ENCODE results near the gene UBN1. TPM values are rescaled to one million over a fixed set of nuclear protein-coding genes. Genes with fewer than 3 reads are reported as not detected.

Gene UBN1
- total RNA-seq, 3 donors from 2014 or later: 41.3 to 42.7 (median 41.6) TPM

DNA sequence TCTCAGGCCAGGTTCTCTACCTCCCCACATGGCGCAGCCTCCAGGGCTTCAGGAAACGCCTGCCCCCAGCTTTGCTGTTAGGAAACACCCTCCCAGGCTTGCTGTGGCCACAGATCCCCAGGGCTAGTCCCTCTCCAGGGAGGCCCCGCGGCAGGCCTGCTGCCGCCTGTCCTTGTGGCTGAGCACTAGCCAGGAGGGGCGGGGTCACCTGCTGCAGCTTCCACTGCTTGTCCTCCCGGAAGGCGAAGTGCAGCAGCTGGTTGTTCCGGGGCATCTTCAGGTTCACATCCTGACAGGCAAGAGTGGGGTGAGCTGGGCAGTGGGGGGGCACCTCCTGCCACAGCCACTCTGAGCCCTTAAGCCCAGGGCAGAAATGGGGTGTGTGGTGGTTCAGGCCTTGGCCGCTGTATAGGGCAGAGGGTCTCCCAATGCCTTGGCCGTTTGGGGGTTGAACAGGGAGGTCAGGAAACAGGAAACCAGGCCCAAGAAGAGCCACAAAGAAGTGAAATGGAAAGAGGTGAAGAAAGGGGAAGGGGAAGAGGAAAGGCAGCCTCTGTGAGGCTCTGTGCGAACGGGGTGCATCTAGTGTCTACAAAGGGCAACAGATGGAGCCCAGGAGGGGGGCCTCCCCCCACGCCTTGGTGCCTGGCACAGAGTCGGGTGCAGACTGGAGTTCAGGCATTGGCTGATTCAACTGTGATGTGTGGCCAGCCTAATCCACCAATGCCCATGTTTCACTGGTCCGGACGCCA is 46.8 kb upstream of the UBN1 start:
- H3K4me1 ChIP-seq (ENCODE audit: low read depth): peaks cover 33% of the 10 kb centered on the region
- DNase-seq (peak; percentile 85 to 89 (median 86)), ATAC-seq (peak; percentile 25)
- intact Hi-C loops (cut with DNase I, micrococcal nuclease): no loop called here
- TF ChIP-seq, protein P1, sequence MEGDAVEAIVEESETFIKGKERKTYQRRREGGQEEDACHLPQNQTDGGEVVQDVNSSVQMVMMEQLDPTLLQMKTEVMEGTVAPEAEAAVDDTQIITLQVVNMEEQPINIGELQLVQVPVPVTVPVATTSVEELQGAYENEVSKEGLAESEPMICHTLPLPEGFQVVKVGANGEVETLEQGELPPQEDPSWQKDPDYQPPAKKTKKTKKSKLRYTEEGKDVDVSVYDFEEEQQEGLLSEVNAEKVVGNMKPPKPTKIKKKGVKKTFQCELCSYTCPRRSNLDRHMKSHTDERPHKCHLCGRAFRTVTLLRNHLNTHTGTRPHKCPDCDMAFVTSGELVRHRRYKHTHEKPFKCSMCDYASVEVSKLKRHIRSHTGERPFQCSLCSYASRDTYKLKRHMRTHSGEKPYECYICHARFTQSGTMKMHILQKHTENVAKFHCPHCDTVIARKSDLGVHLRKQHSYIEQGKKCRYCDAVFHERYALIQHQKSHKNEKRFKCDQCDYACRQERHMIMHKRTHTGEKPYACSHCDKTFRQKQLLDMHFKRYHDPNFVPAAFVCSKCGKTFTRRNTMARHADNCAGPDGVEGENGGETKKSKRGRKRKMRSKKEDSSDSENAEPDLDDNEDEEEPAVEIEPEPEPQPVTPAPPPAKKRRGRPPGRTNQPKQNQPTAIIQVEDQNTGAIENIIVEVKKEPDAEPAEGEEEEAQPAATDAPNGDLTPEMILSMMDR (IDR thresholded peaks at IDR 0.05): no peak
- H3K9me3 ChIP-seq: no peaks in the 10 kb centered on the region
- H3K36me3 ChIP-seq (ENCODE audit: low read depth): no peaks in the 10 kb centered on the region
- H3K4me3 ChIP-seq: no peak overlapping the region

DNA sequence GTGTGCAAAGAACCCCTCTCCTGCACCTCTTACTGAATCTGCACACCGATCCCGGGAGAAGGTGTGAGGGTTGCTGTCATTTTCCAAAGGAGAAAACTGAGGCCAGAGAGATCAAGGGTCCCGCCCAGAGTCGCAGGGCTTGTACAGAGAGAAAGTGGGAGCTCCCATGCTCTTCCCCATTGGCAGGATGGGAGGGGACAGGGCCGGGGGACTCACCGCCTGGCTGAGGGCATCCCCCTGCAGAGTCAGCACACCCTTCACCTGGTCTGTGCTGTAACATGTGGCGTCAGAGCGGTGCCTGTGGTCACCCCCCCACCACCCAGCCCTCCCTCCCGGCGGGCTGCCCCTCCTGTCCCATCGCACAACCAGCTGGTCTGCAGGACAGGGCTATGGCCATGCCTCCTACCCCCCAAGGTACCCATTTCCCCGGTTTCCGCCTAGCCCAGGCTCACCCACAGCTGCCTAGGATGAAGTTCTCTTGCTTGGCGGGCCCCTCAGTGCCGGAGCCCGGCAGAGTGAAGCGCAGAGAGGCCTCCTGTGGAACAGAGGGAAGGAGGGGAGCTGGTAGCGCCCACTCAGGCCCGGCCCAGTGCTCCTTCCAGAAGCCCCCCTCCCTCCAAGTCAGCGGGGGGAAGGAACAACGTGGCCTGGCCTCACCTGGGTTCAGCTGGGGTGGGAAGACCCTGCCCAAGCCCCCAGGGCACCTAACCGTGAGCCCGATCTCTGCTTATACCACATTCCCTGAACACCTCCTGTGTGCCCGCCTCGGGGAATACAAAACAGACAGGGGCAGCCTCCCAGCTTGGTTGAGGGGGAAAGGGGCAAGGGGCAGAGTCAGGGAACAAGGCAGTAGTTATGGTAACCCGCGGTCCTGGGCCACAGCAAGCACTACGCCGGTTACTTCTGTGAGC is 46.0 kb upstream of the UBN1 start:
- intact Hi-C loops (cut with DNase I, micrococcal nuclease): no loop called here
- ATAC-seq (peak; percentile 0), DNase-seq (peak in 2 of 3 donors; percentile 18 to 59)
- Histone ChIP-seq H3K4me3 (no peak overlapping the region), H3K9me3 (no peaks in the 10 kb centered on the region), H3K36me3 (ENCODE audit: low read depth) (no peaks in the 10 kb centered on the region), H3K4me1 (ENCODE audit: low read depth) (peaks cover 33% of the 10 kb centered on the region)
- TF ChIP-seq, protein P1 (IDR thresholded peaks at IDR 0.05): no peak

DNA sequence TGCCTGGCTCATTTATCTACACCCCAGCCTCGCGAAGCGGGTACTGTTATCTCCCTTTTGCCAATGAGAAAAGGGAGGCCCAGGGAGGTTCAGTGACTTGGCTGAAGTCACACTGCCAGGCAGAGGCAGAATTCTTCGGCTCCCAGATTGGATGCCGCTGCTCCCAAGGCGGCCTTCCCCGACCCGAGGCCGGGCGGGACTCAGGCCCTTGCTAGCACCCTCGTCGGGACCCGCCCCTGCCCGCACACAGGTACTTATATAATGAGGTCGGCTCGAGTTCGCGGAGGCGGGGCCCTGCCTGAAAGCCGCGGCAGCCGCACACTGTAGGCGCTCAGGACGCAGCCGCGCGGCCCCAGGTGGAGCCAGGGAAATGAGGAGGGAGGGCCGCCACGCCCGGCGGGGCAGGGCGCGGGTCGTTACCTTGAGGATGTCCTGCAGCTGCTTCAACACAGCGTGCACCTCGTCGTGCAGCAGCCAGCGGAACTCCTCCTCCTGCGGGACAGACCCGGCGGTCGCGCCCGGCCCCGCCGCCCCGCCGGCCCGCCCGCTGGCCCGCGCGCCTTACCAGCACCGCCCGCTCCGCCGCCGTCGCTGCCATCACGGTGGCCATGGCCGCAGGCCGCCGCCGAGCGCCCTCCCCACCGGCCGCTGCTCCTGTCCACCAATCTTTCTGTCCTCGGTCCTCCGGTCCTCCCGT is 45.2 kb upstream of the UBN1 start, which contains the start of gene ROGDI:
Gene ROGDI, minus strand, starts transcription at position 672 of the 697 bp plus-strand sequence. Its CDS starts 62 bp downstream, at position 610.
- Histone ChIP-seq H3K4me3 (peak within 1 kb of the TSS; percentile 51), H3K9me3 (no peaks in the 10 kb centered on the region), H3K4me1 (ENCODE audit: low read depth) (peaks cover 27% of the 10 kb centered on the region), H3K36me3 (ENCODE audit: low read depth) (no peaks in the 10 kb centered on the region)
- TF ChIP-seq, protein P1 (IDR thresholded peaks at IDR 0.05): no peak
- ATAC-seq: peak; percentile 78
- intact Hi-C loops (cut with DNase I, micrococcal nuclease): no loop called here
- DNase-seq: peak; percentile 97 to 98 (median 97)

DNA sequence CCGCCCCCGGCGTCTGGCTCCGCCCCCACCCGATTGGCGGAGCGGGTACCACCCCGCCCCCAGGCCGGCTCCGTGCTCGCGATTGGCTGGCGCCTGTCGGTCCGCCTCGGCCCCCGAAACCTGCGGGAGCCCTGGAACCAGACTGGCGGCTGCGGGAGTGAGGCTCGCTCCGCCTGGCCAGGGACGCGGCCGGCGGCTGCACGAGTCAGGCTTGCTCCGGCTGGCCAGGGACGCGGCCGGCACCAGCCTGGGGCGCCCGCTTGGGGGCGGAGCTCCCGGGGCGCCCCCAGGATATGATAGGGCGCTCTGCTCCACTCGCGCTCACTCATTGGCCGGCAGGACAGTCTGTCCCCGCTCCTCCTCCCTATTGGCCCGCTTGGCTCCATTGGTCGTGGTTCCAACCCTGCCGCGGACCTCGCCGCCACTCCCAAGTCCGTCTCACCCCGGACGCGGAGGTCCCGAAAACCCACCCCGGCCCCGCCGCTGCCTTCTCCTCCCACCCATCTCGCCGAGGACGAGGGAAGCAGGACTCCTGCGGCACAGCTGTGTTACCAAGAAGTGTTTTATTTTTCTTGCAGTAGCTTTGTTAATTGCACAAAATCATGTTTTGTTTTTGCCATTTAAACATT is 44.5 kb upstream of the UBN1 start:
- peaks cover 25% of the 10 kb centered on the region for H3K4me1 ChIP-seq (ENCODE audit: low read depth)
- DNase-seq (peak; percentile 90 to 96 (median 95)), ATAC-seq (peak; percentile 85)
- TF ChIP-seq, protein P1 (IDR thresholded peaks at IDR 0.05): no peak
- intact Hi-C loops (cut with DNase I, micrococcal nuclease): no loop called here
- peak overlapping the region; percentile 51 for H3K4me3 ChIP-seq
- H3K9me3 ChIP-seq: no peaks in the 10 kb centered on the region
- no peaks in the 10 kb centered on the region for H3K36me3 ChIP-seq (ENCODE audit: low read depth)

DNA sequence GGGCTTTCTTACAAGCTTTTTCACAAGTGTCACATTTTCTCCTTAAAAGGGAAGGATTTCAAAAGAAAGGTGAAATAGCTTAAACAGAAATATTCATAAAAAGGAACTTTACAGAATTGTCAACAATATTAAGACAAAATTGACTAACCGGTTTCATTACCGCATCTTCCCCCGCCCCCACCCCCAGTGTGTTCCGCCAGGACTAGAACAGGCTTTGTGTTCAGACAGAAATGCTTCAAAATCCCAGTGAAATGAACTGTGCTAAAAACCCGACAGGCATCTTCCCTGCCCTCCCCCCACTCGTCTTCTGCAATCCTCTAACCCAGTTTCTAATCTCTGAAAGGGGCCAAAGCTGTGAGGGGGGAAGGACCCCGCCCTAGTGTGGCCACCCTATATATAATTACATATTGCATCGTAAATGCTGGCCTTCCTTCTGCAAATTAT is 43.9 kb upstream of the UBN1 start:
- peaks cover 25% of the 10 kb centered on the region for H3K4me1 ChIP-seq (ENCODE audit: low read depth)
- no peaks in the 10 kb centered on the region for H3K36me3 ChIP-seq (ENCODE audit: low read depth)

More for the DNA sequence above, 43.9 kb upstream of the UBN1 start:
- no peak for ATAC-seq
- TF ChIP-seq, protein P1 (IDR thresholded peaks at IDR 0.05): no peak
- intact Hi-C loops (cut with DNase I, micrococcal nuclease): no loop called here
- H3K9me3 ChIP-seq: no peaks in the 10 kb centered on the region
- DNase-seq: no peak
- no peak overlapping the region for H3K4me3 ChIP-seq
